VCaP (cell line): Measurements from ENCODE around the gene RASGRP2.

Experiments used
- H3K27ac ChIP-seq: fragments of 450-650 bp; 2 replicates; pipeline ENCODE4 v1.5.1; 2017
- CTCF ChIP-seq: fragments of 450-650 bp; conservative IDR thresholded peaks from 2 replicates; pipeline ENCODE4 v1.5.1; 2017; ENCODE audit warnings: mild to moderate bottlenecking, moderate library complexity

The RASGRP2 gene

DNA sequence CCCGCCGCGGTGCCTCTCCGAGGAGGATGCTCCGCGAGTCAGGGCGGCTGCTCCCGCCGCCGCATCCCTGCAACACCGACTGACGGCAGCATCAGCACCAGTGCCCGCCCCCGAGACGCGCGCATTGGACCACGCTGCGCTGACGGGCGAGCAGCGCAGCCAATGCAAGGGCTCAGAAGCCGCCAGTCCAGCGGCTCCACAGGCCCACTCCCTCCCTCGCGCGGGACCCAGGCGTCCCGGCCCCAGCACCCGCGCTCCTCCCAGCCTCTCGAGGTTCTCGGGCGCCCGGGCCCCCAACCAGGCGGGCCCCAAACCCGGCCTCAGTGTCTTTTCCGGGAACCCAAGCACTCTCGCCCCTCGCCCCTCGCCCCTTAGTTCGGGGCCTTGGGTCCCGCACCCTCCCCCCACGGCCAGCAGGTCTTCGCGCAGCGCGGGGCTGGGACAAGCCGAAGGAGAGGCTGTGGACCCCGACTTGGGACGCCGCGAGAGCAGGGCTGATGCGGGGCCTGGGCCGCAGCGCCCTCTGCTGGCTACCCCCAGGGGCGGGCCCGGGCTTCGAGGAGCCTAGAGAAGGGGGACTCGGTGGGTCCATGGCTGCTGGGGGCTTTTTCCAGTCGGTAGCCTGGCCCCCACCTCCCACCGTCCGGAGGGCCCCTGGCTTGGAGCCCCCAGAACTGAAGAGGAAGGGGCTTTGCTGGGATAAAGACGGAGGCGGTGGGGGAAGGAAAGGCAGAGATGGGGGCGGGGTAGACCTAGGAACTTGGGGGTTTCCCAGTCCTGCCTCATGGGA is 20.6 kb downstream of the RASGRP2 start, which contains the start of gene NRXN2:
TSS of gene NRXN2 (minus strand) at position 81 of the 790 bp plus-strand sequence. CDS start 9,498 bp downstream, outside the sequence.
- H3K27ac ChIP-seq, result peak within 1 kb of the TSS; percentile 79; the same call in 1 of the 2 replicates
- TF ChIP-seq CTCF, result peak; percentile 100

GRCh38 chr11:64722141-64723065 is 21.5 kb downstream of the RASGRP2 start:
- no peak for TF ChIP-seq CTCF
- no peak overlapping the region for H3K27ac ChIP-seq

DNA sequence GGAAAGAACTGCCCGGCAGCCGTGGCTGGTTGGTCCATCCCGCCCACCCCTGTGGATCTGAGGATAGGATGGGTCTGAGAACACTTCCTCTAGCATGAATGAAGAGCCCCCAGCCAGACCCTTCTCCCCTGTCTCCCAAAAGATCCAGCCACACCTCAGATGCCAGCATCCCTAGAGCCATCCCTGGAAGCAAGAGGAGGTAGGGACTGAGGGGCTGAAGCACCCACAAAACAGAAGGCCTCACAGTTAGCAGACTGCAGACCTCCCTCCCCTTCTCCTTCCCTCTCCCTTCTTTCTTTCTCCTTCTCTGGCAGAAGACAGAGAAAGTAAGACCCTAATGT is 22.6 kb downstream of the RASGRP2 start:
- TF ChIP-seq CTCF, result no peak
- H3K27ac ChIP-seq, result no peak overlapping the region

GRCh38 chr11:64720640-64721358 is 23.1 kb downstream of the RASGRP2 start:
- no peak for TF ChIP-seq CTCF
- H3K27ac ChIP-seq, result no peak overlapping the region

- TF ChIP-seq CTCF, result no peak
- no peak overlapping the region for H3K27ac ChIP-seq
Measured at GRCh38 chr11:64720167-64720566, 23.8 kb downstream of the RASGRP2 start.

- no peak overlapping the region for H3K27ac ChIP-seq
- no peak for TF ChIP-seq CTCF
Measured at GRCh38 chr11:64719406-64719805, 24.5 kb downstream of the RASGRP2 start.

GRCh38 chr11:64718780-64719124 is 25.2 kb downstream of the RASGRP2 start:
- TF ChIP-seq CTCF, result no peak
- H3K27ac ChIP-seq, result no peak overlapping the region
